IPS-15b (cell line): ENCODE data around the gene SKAP1.

ENCODE experiments used
- H3K27me3 ChIP-seq: one replicate; pipeline ENCODE4 v1.6.1; 2013; ENCODE audit warnings: low read length; ENCODE audit not compliant: control insufficient read depth, insufficient read depth
- H3K36me3 ChIP-seq: one replicate; pipeline ENCODE4 v1.6.1; 2013; ENCODE audit warnings: low read length; ENCODE audit not compliant: control insufficient read depth, insufficient read depth
- H3K4me1 ChIP-seq: one replicate; pipeline ENCODE4 v1.6.1; 2013; ENCODE audit warnings: mild to moderate bottlenecking, low read length; ENCODE audit not compliant: control insufficient read depth, insufficient read depth
- H3K4me3 ChIP-seq: one replicate; pipeline ENCODE4 v1.5.1; 2013; ENCODE audit warnings: low read depth, low read length
- H3K9ac ChIP-seq: one replicate; pipeline ENCODE4 v1.6.1; 2013; ENCODE audit warnings: low read depth, mild to moderate bottlenecking, low read length
- H3K9me3 ChIP-seq: one replicate; pipeline ENCODE4 v1.6.1; 2013; ENCODE audit warnings: mild to moderate bottlenecking, low read length; ENCODE audit not compliant: control insufficient read depth, insufficient read depth

The SKAP1 gene

DNA sequence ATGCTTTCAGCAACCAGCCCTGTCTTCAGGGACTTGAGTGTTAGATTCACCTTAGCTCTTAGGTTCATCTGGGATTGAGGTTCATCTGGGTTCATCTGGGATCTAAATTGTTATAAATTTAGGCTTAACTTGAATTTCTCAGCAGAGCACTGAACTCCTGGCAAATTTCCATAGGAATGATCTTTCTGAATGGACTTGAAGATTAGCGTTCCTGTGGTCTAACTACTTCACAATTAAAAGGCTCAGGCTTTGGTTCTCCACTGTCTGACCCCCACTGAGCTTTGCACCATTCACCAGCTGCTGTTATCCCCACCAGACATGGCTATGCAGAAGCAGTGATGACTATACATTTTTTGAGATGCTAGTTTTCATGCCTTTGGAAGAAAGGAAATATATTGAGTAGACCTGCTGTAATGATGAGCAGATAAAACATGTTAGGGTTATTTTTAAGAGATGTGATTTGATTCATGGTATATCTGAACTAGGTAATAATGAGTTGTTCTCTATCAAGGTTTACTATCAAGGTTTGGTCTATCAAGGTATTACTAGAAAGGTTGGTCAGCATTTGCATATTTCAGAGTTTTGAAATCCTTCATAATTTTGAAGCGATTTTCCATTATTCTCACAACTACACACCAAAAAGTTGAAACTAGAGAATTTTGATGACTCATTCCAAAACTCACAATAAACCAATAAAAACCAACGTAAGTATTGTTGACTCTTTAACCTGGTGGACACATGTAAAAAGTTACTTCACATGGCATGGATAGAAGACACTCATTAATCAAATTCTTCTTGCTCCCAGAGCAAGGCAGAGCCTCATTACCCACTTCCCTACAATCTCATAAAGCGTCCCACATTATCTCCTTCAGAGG lies 250.7 kb downstream of the SKAP1 start:
- Histone ChIP-seq H3K36me3 (no peaks in the 10 kb centered on the region), H3K9me3 (no peaks in the 10 kb centered on the region), H3K4me1 (peaks cover 9% of the 10 kb centered on the region), H3K9ac (no peak overlapping the region), H3K27me3 (no peaks in the 10 kb centered on the region), H3K4me3 (no peak overlapping the region)

DNA sequence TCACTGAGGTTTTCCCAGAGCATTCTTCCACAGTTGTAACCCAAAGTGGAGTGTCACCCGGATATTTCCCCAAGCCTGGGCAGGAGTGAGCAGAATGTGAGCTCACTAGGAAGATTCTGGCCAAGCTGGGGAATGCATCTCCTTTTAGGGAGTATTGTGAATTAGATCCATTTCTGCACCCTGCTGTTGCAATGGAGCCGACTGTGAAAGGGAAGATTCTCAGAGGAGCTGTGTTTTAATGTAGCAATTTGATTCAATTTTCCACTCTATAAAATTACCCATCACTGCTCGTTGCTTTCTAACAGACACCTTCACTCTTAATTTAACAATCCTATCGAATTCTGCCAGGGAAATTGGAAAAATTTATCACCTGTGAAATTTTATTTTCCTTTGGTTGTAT lies 251.7 kb downstream of the SKAP1 start:
- no peak overlapping the region for H3K4me3 ChIP-seq
- no peaks in the 10 kb centered on the region for H3K36me3 ChIP-seq
- no peaks in the 10 kb centered on the region for H3K9me3 ChIP-seq
- peaks cover 9% of the 10 kb centered on the region for H3K4me1 ChIP-seq
- H3K27me3 ChIP-seq, result no peaks in the 10 kb centered on the region
- H3K9ac ChIP-seq, result no peak overlapping the region

DNA sequence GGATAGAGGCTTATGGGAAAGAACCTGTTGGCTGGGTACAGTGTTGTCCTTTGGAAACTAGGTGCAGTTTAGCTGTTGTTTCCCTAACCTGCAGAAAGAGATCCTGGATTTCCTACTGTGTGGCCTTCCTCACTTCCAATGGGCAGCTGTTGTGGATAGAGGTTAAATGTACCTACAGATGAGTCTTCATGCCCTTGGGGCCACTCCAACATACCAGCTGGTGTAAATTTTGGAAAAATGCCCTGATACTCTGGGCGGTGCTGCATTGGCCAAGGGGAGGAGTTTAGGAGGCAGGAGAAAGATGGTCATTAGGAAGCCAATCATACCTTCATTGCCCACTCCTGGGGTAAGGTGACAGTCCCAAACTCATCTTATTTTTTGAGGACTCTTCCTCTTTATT lies 252.2 kb downstream of the SKAP1 start:
- peaks cover 9% of the 10 kb centered on the region for H3K4me1 ChIP-seq

DNA sequence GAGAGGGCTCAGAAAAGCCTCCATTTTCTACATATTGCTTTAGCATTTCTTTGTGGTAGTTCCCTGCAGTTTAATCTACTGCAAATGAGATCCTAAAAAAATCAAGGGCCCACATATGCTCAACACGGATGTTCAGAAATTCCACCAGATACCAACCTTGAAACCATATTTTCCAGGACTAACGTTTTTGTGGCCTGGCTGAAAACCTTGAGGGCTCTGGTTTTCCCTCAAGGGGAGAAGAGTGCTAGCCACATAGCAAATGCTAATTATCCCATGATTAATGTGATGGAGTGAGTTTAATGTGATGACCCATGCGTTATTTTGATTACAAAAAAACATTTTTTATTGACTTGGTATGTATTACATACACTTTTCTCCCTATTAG lies 253.6 kb downstream of the SKAP1 start:
- H3K9me3 ChIP-seq, result no peaks in the 10 kb centered on the region
- H3K9ac ChIP-seq, result no peak overlapping the region
- H3K4me1 ChIP-seq, result peaks cover 9% of the 10 kb centered on the region
- no peak overlapping the region for H3K4me3 ChIP-seq
- H3K27me3 ChIP-seq, result no peaks in the 10 kb centered on the region
- no peaks in the 10 kb centered on the region for H3K36me3 ChIP-seq

More for the DNA sequence above, 252.2 kb downstream of the SKAP1 start:
- H3K9ac ChIP-seq, result no peak overlapping the region
- H3K27me3 ChIP-seq, result no peaks in the 10 kb centered on the region
- H3K9me3 ChIP-seq, result no peaks in the 10 kb centered on the region
- H3K36me3 ChIP-seq, result no peaks in the 10 kb centered on the region
- H3K4me3 ChIP-seq, result no peak overlapping the region

DNA sequence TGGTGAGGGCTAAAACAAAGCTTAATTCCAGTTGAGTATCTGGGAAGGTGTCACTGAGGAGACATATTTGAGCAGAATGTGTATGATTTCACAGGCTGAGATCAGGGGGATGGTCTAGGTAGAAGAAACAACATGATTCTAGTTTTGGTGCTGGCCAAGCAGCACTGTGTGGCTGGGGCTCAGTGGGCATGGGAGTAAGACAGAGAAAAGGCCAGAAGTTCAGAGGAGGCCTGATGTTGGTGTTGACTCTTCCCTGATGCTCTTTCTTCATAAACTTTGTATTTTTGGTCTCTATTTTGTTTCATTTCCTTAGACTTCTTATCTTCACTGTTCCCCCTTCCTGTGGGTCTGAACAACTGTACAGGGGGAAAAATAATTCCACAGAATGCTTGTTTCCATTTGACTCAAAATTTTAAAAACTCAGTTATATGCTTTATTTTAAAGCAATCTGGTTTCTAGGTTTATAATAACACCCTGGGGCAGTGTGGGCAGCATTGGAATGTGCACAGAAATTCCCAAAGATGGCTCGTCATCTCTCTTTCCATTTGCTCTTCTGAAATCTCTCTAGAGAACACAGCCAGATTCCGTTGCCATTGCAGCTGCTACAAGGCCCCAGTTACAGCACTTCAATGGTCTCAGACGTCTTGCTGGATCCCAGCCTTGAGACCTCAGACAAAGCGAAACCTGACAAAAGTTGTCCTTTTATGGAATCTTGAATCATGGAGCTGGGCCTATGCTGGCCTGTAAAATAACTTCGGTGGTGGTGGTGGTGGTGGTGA lies 254.1 kb downstream of the SKAP1 start:
- Histone ChIP-seq H3K4me1 (peaks cover 9% of the 10 kb centered on the region), H3K4me3 (no peak overlapping the region), H3K9ac (no peak overlapping the region), H3K27me3 (no peaks in the 10 kb centered on the region), H3K36me3 (no peaks in the 10 kb centered on the region), H3K9me3 (no peaks in the 10 kb centered on the region)

DNA sequence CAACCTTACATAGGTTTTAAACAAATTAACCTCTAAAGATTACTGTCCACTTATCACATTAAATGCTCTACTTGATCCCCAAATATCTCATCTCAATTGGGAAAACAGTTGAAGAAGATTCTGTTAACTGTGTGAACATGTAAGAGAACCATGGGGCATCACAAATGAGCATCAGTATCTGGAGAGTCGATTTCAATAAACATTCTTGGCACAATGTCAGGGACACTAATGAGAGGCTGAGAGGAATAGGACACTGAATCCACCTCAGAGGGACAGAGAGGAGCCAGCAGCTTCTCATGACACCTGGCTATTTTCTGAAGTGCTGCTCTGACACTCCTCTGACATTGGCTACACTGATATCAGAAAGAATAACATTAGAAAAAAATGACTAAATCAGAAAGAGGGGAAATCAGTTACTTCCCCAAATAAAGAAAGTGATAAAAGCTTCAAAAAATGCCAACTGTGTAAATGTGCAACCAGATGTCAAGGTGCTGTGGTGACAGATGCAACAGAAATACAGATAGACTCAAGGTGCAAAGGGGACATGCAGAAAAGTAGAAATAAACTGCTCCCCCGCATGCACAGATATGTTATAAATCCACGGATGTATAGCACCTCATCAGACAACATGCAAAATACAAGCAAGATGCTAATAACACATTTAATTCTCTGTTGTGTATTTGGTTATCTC lies 255.0 kb downstream of the SKAP1 start:
- Histone ChIP-seq H3K27me3 (no peaks in the 10 kb centered on the region), H3K36me3 (no peaks in the 10 kb centered on the region), H3K9ac (no peak overlapping the region), H3K9me3 (no peaks in the 10 kb centered on the region), H3K4me3 (no peak overlapping the region), H3K4me1 (peaks cover 9% of the 10 kb centered on the region)

DNA sequence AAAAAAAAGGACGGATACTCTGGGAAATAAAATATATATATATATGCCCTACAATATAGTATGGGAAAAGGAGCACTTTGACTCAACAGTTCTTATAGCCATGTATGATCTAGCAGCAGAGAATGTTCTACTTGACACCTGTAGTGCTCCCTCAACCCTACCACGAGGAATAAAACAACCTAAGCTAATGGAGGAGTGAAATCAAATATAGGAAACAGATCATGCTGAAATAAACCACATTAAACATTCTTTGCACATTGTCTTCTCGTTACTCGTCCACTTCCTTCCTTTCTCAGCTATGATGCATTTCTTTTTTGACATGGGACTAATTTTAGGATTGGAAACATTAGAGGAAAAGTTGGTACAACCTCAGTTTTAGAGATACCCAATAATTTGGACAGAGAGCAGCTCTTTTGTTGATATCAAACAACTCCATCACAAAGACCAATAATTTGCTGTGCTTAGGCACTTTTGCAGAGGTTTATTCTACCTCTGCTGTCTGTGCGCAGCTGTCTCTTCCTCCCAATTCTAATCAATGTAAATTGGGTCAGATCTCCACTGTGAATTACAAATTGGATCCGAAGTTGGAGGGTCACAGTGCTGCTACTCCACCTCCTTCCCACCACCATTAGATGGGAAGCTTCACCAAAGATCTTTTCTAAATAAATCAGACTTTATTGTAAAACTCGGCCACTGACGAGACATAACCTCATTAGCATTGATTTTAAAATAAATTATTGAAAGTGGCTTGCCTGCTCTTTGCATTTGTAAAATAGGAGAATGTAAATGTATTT lies 256.6 kb downstream of the SKAP1 start:
- Histone ChIP-seq H3K9me3 (no peaks in the 10 kb centered on the region), H3K27me3 (peaks cover 3% of the 10 kb centered on the region)

DNA sequence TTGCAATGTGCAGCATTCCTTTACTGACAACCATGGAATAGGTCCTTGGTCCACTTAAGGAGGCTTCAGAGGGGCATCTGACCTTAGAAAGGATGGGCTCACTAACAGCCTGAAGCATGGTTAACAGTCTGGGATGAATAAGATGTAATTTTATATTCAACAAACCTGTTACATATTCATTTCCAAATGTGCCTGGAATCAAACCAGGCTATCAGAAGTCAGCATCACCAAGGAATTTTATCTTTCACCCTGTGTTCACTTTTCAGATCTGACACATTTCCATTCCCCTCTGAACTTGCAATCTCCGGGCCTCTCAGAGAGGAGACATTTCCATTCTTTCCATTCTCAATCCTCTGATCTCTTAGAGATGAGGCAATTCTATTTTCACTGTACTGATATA lies 260.1 kb downstream of the SKAP1 start:
- peaks cover 3% of the 10 kb centered on the region for H3K27me3 ChIP-seq
- H3K36me3 ChIP-seq, result no peaks in the 10 kb centered on the region
- no peak overlapping the region for H3K9ac ChIP-seq
- H3K4me1 ChIP-seq, result no peaks in the 10 kb centered on the region
- H3K4me3 ChIP-seq, result no peak overlapping the region
- H3K9me3 ChIP-seq, result no peaks in the 10 kb centered on the region

More for the DNA sequence above, 256.6 kb downstream of the SKAP1 start:
- no peak overlapping the region for H3K4me3 ChIP-seq
- H3K9ac ChIP-seq, result no peak overlapping the region
- H3K36me3 ChIP-seq, result no peaks in the 10 kb centered on the region
- peaks cover under 1% of the 10 kb centered on the region for H3K4me1 ChIP-seq

DNA sequence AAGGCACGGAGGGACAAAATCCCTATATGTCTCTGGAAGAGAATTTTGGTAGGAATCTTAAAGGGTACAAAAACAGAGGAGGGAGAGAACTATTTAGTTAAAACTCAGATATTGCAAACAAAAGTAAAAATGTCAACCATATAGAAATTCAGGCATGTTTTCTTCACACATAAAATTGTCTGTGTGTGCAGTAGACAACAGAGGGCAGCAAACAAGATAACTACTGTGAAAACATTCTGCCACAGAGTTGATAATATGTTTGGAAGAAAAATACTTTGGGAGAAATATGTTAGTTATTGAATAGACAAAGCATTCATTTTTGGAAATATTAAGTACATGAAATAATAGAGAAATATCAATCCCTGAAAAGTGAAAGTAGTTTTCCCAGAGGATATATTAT lies 266.2 kb downstream of the SKAP1 start:
- Histone ChIP-seq H3K36me3 (no peaks in the 10 kb centered on the region), H3K4me1 (peaks cover 35% of the 10 kb centered on the region), H3K27me3 (peaks cover 2% of the 10 kb centered on the region), H3K4me3 (no peak overlapping the region), H3K9me3 (no peaks in the 10 kb centered on the region), H3K9ac (no peak overlapping the region)

DNA sequence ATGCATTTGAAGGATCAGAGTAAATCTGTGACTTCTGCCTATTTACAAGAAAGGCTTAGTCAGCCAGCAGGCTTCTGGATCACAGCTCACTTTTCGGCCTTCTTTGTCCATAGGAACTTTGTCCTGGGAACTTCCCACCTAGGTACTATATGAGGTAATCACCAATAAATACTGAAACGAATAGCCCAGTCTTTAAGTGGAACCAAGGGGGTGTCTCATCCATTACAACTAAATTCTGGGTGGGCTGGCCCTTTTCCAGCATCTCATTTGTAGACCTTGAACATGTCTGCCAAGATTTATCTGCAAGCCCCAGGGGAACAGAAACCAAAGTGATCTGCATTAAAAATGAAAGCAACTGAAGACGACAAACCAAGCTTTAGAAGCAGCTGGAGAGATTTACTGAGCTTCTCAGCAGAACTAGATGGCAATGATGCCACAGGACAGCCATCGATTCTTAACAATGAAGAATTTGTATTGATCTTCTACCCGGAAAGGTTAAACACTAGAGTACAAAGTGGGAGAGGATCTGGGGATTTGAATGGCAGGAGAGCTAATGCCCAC lies 267.0 kb downstream of the SKAP1 start:
- no peak overlapping the region for H3K4me3 ChIP-seq
- no peak overlapping the region for H3K9ac ChIP-seq
- H3K27me3 ChIP-seq, result peaks cover 2% of the 10 kb centered on the region
- H3K36me3 ChIP-seq, result no peaks in the 10 kb centered on the region
- no peaks in the 10 kb centered on the region for H3K9me3 ChIP-seq
- H3K4me1 ChIP-seq, result peaks cover 35% of the 10 kb centered on the region
